Breast epithelium (tissue), 4 donors: ENCODE measurements around the gene MBOAT2. TPM values are rescaled to one million over a fixed set of nuclear protein-coding genes. Genes with fewer than 3 reads are reported as not detected.

ENCODE experiments used
- DNase-seq, 2 donors: peaks; one replicate each; pipeline ENCODE4 v3.0.0-alpha.2; 2019; ENCODE audit warnings: low spot score in 2 of 2
- H3K27ac ChIP-seq, 2 donors: fragments of 200-600 bp; sonication (generic) in 1 of 2; one replicate each; pipeline ENCODE4 v1.5.1; 2016 to 2019; ENCODE audit warnings: mild to moderate bottlenecking in 1 of 2
- H3K27me3 ChIP-seq, 2 donors: fragments of 200-600 bp; sonication (generic) in 1 of 2; one replicate each; pipeline versions ENCODE4 v1.5.1 to v1.6.0; 2017 to 2019; ENCODE audit warnings: control low read depth in 1 of 2, mild to moderate bottlenecking in 1 of 2
- H3K36me3 ChIP-seq: fragments of 200-600 bp; one replicate; pipeline ENCODE4 v1.5.1; 2019
- H3K4me1 ChIP-seq, 2 donors: fragments of 200-600 bp; sonication (generic); one replicate each; pipeline ENCODE4 v1.5.1; 2016 to 2019; ENCODE audit warnings: control low read depth in 1 of 2
- H3K4me3 ChIP-seq, 3 donors: fragments of 200-600 bp; sonication (generic); 1 replicate in 2 of 3; 2 replicates in 1 of 3; pipeline ENCODE4 v1.5.1; 2016 to 2019; ENCODE audit warnings: mild to moderate bottlenecking in 3 of 3, moderate library complexity in 2 of 3
- H3K9me3 ChIP-seq, 2 donors: fragments of 200-600 bp; sonication (generic) in 1 of 2; one replicate each; pipeline ENCODE4 v1.5.1; 2016 to 2019; ENCODE audit warnings: control low read depth in 1 of 2
- POLR2A ChIP-seq: fragments of 450-650 bp; IDR thresholded peaks from one replicate; pipeline ENCODE4 v1.6.1; 2016; ENCODE audit warnings: antibody characterized with exemption, mild to moderate bottlenecking, moderate library complexity
- POLR2AphosphoS5 ChIP-seq, 3 donors: sonication (generic); formaldehyde crosslinking; IDR thresholded peaks; one replicate each; pipeline ENCODE4 v1.6.1; 2017; ENCODE audit warnings: antibody characterized with exemption in 3 of 3
- intact Hi-C: fragments of 100-400 bp; cut with DNase I; formaldehyde crosslinking; loops from one replicate; pipeline ENCODE4 v1.15.1; 2023; ENCODE audit warnings: low total_unique reads
- total RNA-seq, 3 donors: library from RNA; depleted of rRNA; stranded (reverse); fragments of >200 nt; gene quantifications; one replicate each; pipeline ENCODE4 v1.1.0, GENCODE V29; 2016
- TF ChIP-seq, protein P1 (sequence below), 3 donors: fragments of 450-650 bp; IDR thresholded peaks; one replicate each; pipeline ENCODE4 v1.5.1; 2016 to 2017; ENCODE audit warnings: antibody characterized with exemption in 3 of 3, mild to moderate bottlenecking in 3 of 3, moderate library complexity in 3 of 3

MBOAT2 gene
- total RNA-seq, 3 donors from 2014 or later: 6.4 to 41.0 (median 23.6) TPM

DNA sequence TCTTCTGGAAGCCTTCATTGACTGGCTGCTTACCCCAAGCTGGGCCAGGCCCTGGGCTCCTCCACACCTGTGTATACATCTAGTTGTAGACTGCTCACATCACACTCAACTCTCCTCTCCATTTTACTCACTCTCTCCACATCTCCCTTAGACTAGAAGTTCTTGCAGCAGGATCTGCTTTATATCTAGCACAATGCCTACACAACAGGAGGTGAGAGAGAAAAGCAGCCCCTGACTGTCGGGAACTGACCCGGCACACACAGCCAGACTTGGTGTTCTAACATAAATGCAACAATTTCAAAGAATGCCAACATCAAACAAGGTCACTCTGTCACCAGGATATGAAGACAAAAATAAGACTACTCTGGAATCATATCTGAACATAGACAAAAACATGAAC is 172.0 kb downstream of the MBOAT2 start:
- intact Hi-C loops: no loop called here
- H3K36me3 ChIP-seq: peaks cover 4% of the 10 kb centered on the region
- no peak overlapping the region for H3K4me3 ChIP-seq
- TF ChIP-seq, protein P1, sequence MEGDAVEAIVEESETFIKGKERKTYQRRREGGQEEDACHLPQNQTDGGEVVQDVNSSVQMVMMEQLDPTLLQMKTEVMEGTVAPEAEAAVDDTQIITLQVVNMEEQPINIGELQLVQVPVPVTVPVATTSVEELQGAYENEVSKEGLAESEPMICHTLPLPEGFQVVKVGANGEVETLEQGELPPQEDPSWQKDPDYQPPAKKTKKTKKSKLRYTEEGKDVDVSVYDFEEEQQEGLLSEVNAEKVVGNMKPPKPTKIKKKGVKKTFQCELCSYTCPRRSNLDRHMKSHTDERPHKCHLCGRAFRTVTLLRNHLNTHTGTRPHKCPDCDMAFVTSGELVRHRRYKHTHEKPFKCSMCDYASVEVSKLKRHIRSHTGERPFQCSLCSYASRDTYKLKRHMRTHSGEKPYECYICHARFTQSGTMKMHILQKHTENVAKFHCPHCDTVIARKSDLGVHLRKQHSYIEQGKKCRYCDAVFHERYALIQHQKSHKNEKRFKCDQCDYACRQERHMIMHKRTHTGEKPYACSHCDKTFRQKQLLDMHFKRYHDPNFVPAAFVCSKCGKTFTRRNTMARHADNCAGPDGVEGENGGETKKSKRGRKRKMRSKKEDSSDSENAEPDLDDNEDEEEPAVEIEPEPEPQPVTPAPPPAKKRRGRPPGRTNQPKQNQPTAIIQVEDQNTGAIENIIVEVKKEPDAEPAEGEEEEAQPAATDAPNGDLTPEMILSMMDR (IDR thresholded peaks at IDR 0.05): no peak
- TF ChIP-seq POLR2AphosphoS5 (IDR thresholded peaks at IDR 0.05): no peak
- H3K9me3 ChIP-seq: no peaks in the 10 kb centered on the region
- H3K4me1 ChIP-seq: no peaks in the 10 kb centered on the region
- no peak overlapping the region for H3K27ac ChIP-seq
- H3K27me3 ChIP-seq: no peaks in the 10 kb centered on the region
- no peak for DNase-seq

GRCh38 chr2:8827729-8828128 is 175.8 kb downstream of the MBOAT2 start:
- intact Hi-C loops: no loop called here
- Histone ChIP-seq H3K27ac (no peak overlapping the region), H3K4me1 (no peaks in the 10 kb centered on the region), H3K36me3 (peaks cover 4% of the 10 kb centered on the region), H3K4me3 (no peak overlapping the region), H3K27me3 (no peaks in the 10 kb centered on the region), H3K9me3 (no peaks in the 10 kb centered on the region)
- DNase-seq: no peak
- TF ChIP-seq POLR2A (no peak), POLR2AphosphoS5 (IDR thresholded peaks at IDR 0.05) (no peak)
- TF ChIP-seq, protein P1 (IDR thresholded peaks at IDR 0.05): no peak

GRCh38 chr2:8822218-8822617 is 181.3 kb downstream of the MBOAT2 start:
- TF ChIP-seq POLR2A: no peak
- no peak for TF ChIP-seq POLR2AphosphoS5 (IDR thresholded peaks at IDR 0.05)
- TF ChIP-seq, protein P1 (IDR thresholded peaks at IDR 0.05): no peak
- intact Hi-C loops: no loop called here
- Histone ChIP-seq H3K4me3 (no peak overlapping the region), H3K36me3 (no peaks in the 10 kb centered on the region), H3K4me1 (no peaks in the 10 kb centered on the region), H3K27ac (peak overlapping the region; percentile 13 to 22), H3K27me3 (no peaks in the 10 kb centered on the region), H3K9me3 (no peaks in the 10 kb centered on the region)
- no peak for DNase-seq

DNA sequence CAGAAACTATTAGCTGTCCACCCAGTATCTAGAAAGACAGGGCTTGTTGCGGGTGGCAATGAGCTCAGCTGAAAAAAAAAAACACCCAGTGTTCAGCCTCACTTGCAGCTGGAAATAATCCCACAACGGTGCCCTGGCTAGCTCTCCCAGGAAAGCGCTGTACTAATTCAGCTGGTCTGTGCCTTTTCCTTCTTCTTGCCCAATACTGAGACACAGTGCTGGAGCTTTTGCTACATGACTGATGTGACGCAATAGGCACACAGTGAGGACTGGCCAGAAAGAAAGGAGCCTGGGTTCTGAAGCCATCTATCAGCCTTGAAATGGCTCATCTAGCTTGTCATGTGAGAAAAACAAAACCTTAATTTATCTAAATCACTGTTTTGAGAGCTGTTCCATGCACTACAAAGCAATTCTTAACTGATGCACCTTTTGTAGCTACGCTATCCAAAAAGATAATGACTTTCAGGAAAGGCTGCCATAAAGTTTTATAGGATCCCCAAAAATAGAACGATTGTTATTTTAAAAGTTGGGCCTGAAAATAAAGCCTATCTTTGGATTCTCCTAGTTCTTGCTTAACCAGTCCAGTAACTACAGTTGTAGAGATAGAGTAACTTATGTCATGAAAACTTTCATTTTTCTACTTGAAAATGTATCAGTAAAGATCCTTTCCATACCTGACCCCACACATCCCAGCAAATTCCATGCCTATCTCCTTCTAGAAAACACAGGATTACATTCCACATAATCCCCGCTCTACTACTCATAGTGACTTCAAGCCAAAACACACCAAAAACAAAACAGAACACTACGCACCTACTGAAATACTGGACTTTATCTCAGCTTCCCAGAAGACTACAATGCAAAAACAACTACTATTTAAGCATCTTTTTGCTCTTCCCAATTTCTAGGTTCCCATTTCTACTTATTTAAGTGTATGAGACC is 181.9 kb downstream of the MBOAT2 start:
- Histone ChIP-seq H3K4me1 (no peaks in the 10 kb centered on the region), H3K9me3 (no peaks in the 10 kb centered on the region), H3K27ac (peak overlapping the region; percentile 13 to 22), H3K36me3 (no peaks in the 10 kb centered on the region), H3K27me3 (no peaks in the 10 kb centered on the region), H3K4me3 (no peak overlapping the region)
- intact Hi-C loops: no loop called here
- TF ChIP-seq, protein P1 (IDR thresholded peaks at IDR 0.05): no peak
- no peak for TF ChIP-seq POLR2A
- TF ChIP-seq POLR2AphosphoS5 (IDR thresholded peaks at IDR 0.05): peak; percentile 27 to 63 (median 32)
- peak in 1 of 2 donors; percentile 35 for DNase-seq

DNA sequence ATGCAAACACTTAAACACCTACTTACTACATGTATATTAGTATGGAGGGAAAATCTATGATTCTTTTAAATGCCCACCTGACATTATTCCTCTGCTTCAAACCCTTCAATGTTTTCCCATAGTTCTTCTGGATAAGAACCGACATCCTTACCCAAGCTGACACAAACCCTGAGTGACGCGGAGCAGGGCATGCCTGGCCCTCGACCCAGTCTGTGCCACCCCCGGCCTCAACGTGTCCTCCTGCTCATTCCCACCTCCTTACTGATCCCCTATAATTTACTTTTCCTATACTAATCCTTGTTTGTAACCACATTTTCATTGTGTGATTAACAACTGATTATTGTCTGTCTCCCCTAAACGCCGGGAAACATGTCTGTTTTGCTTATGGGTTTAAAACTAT is 183.5 kb downstream of the MBOAT2 start:
- TF ChIP-seq, protein P1 (IDR thresholded peaks at IDR 0.05): no peak
- TF ChIP-seq POLR2A: no peak
- TF ChIP-seq POLR2AphosphoS5 (IDR thresholded peaks at IDR 0.05): no peak
- H3K27ac ChIP-seq: no peak overlapping the region
- DNase-seq: no peak
- no peaks in the 10 kb centered on the region for H3K36me3 ChIP-seq
- no peaks in the 10 kb centered on the region for H3K4me1 ChIP-seq
- intact Hi-C loops: no loop called here
- no peaks in the 10 kb centered on the region for H3K9me3 ChIP-seq
- H3K4me3 ChIP-seq: no peak overlapping the region
- H3K27me3 ChIP-seq: no peaks in the 10 kb centered on the region
